ENCODE data around the gene TMEM219.

TMEM219 gene

GRCh38 chr16:29983420-29984136 is 21.7 kb downstream of the TMEM219 start:
- no peak for DNase-seq (ENCODE audit: low read depth)
- H3K4me3 ChIP-seq (ENCODE audit: low read depth, low read length) = no peak overlapping the region
- no peak for TF ChIP-seq CTCF (IDR thresholded peaks at IDR 0.05; ENCODE audit: control insufficient read depth, extremely low read depth, insufficient read depth)

GRCh38 chr16:29984137-29984763 is 22.4 kb downstream of the TMEM219 start:
- DNase-seq (ENCODE audit: low read depth) = no peak
- H3K4me3 ChIP-seq (ENCODE audit: low read depth, low read length) = no peak overlapping the region
- TF ChIP-seq CTCF (IDR thresholded peaks at IDR 0.05; ENCODE audit: control insufficient read depth, extremely low read depth, insufficient read depth) = no peak

- no peak overlapping the region for H3K4me3 ChIP-seq (ENCODE audit: low read depth, low read length)
- TF ChIP-seq CTCF (IDR thresholded peaks at IDR 0.05; ENCODE audit: control insufficient read depth, extremely low read depth, insufficient read depth) = no peak
- no peak for DNase-seq (ENCODE audit: low read depth)
Observed at GRCh38 chr16:29984764-29985147, 22.9 kb downstream of the TMEM219 start.

- no peak for DNase-seq (ENCODE audit: low read depth)
- TF ChIP-seq CTCF (IDR thresholded peaks at IDR 0.05; ENCODE audit: control insufficient read depth, extremely low read depth, insufficient read depth) = no peak
- no peak overlapping the region for H3K4me3 ChIP-seq (ENCODE audit: low read depth, low read length)
Observed at GRCh38 chr16:29985271-29985811, 23.5 kb downstream of the TMEM219 start.

GRCh38 chr16:29986231-29986630 is 24.4 kb downstream of the TMEM219 start:
- DNase-seq (ENCODE audit: low read depth) = no peak
- TF ChIP-seq CTCF (IDR thresholded peaks at IDR 0.05; ENCODE audit: control insufficient read depth, extremely low read depth, insufficient read depth) = no peak

GRCh38 chr16:29986931-29987330 is 25.1 kb downstream of the TMEM219 start:
- no peak for DNase-seq (ENCODE audit: low read depth)
- TF ChIP-seq CTCF (IDR thresholded peaks at IDR 0.05; ENCODE audit: control insufficient read depth, extremely low read depth, insufficient read depth) = no peak
- H3K4me3 ChIP-seq (ENCODE audit: low read depth, low read length) = no peak overlapping the region

More at GRCh38 chr16:29986231-29986630, 24.4 kb downstream of the TMEM219 start:
- H3K4me3 ChIP-seq (ENCODE audit: low read depth, low read length) = no peak overlapping the region

All from LNCaP clone FGC (cell line).